Non-pigmented ciliary epithelial cell (primary cell): ENCODE data around the gene RBP3.

ENCODE experiments used
- DNase-seq: peaks from one replicate; pipeline ENCODE4 v3.0.0-alpha.2; 2010; ENCODE audit warnings: low read depth

Gene RBP3

DNA sequence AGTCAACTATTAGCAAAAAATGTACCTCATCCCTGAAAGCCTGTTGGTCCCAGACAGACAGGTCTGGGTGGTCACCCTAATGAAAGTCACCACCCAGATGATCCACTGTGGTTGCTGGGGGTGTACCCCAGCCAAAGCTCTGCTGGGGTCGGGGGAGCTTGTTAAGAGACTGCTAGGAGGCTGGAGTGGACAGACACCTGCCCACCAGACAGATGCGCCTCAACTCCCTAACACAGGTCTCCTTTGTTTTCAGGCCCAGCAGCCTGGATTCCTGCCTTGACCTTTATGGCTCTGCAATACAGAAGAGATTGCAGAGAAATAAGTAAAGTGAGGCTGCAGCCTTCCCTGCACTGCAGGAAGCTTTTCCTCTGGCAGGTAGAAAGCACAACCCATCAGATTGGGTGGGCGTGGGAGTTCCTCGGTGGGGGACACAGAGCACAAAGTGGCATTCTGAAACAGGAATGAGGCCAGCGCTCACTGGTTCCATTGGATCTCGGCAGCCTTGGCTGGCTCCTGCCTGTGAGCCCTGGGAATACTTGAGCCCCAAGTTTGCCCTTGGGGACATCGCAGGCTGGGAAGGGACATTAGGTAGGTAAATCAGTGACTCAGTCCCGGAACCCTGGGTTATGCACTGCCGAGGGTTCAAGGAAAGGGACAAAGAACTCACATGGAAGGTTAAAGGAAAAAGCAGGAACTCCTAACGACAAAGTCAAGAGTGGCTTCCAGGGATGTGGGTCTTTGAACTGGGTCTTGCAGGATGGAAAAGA, 53.9 kb downstream of the RBP3 start:
- no peak for DNase-seq

DNA sequence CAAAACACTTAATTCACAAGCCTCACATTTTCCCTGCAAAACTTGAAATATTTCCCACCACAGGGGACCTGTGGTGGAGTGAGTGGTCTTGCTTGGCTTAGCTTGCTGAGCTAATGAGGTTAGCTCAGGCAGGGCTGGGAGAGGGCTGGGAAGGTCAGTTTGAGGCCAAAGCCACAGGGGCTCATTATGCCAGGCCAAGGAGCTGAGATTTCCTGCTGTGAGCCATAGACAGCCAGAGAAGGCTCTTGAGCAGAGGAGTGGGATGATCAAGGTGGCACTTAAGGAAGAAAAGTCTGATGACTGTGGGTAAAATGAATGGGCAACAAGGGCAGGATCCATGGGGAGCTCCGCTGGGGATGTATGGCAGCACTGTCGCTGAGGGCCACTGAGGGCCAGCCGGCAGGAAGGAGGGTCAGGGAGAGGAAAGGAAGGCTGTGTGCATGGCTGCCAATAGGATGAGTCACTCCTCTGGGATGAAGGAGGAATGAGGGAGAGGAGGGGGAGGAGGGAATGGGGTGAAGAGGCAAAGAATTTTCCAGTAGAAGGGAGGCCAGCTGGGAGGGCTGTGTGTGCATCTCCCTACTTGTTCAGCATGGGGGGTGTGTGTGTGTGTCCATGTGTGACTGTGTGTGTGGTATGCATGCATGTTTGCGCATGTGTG, 54.6 kb downstream of the RBP3 start:
- DNase-seq, result peak; percentile 66

DNA sequence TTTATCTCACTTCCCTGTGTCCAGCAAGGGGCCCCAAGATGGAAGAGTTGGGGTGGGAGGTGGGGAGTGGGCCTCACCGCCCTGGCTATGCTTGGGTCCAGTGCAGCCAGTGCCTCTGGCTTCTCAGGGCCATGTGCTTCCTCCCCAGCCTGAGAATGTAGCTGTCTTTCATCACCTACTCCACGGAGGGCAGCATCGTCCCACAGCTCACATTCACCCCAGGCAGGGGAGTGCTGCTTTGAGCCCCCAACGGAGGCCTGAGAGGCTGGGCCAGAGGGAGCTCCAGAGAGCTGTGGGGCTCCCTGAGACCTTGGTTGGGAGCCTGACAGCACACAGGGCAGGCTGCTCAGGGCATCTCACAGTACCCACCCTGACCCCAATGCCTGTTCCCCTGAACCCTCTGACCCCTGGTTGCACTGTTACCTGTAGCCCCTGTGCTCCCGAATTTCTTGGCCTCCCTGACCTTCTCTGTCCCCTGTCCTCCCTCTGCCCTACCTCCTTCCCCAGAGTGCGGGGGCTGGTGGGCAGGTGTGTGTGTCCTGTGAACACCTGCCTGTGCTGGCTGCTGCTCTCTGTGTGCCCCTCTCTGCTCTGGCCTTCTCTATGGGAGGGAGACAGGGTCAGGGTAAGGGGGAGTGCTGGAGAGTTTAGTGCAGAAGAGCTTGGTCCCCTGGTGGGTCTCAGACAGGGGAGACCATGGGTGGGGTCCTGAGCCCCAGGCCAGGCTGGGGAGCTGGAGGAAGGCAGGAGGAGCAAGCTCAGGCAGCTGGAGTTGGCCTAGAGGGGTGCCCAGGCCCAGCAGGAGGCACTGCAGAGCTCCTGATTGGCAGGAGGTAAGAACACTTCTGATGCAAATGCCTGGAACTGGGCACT, 55.5 kb downstream of the RBP3 start:
- DNase-seq, result no peak

DNA sequence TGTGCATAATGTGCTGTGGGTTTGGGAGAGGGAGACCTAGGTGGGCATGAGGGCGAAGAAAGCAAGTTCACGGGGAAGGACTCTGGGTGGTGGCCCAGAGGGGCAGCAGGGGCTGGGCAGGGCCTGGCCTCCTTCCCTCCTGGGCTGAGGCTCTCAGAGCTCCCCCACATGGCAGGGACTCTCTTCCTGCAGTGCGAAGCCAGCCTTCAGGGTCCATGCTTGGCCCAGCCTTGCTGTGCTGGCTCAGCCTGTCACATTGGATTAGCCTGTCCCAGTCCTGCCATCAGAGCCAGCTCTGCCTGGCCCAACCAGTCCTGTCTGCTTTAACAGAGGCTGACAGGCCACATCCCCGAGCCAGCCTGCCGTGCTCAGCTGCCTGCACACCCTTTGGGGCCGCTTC, 56.3 kb downstream of the RBP3 start:
- no peak for DNase-seq

DNA sequence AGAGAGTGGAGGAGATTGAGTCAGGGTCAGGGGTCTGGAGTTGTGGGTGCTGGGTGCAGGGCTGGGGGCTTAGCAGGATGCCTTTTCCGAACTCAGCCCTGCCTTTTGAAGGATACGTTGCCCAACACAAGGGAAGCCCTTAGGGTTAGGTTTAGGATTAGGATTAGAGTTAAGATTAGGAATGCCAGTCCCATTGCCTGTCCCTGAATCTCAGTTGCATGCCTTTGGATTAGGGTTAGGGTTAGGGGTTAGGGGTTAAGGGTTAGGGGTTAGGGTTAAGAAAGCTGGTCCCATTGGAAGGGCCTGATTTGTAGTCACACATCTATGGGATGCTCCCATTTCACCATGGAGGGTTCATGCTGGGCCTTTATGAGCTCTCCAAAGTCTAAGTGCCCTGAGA, 56.8 kb downstream of the RBP3 start:
- no peak for DNase-seq

DNA sequence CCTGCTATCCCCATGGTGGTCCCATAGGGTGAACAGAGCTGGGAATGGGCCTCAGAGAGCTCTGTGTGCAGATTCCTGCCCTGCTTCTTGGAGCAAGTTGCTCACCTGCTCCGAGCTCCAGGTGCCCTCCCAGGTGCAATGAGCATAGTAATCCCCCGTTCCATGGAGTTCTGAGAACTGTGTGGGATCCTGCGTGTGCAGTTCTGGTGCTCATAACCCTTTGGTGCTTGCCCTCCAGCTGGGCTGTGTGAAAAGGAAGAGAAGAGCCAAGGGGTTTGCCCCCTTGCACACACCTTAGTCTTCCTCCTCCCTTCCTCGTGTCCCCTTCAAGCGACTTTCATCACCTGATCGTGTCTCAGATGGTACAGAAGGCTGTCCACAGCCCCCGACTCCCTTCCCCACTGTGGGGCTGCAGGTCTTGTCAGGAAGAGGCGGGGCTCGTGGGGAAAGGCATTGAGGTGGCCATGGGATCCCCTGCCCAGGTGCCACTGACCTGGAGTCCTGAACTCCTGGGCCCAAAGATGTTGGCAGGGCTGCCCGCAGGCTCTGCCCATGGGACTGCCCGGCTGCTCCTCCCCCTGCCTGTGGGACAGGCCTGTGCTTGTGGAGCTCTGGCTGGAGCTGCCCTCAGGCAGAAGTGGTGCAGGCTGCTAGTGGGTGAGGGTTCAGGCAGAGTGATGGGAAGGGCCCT, 57.8 kb downstream of the RBP3 start:
- DNase-seq, result no peak

DNA sequence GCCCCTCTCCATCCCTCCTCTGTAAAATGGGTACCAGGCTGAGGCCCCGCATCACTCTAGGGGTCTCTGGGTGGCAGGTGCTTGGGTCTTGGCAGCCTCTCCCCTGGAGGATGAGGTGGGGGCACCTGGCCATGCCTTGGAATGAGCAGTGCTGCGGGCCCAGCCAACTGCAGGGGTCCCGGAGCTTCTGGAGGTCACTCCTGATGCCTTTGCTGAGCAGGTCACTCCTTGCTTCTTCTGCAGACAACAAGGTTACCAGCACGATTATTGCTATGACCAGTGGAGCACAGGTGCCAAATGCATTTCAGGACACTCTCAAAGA, 58.3 kb downstream of the RBP3 start:
- no peak for DNase-seq

DNA sequence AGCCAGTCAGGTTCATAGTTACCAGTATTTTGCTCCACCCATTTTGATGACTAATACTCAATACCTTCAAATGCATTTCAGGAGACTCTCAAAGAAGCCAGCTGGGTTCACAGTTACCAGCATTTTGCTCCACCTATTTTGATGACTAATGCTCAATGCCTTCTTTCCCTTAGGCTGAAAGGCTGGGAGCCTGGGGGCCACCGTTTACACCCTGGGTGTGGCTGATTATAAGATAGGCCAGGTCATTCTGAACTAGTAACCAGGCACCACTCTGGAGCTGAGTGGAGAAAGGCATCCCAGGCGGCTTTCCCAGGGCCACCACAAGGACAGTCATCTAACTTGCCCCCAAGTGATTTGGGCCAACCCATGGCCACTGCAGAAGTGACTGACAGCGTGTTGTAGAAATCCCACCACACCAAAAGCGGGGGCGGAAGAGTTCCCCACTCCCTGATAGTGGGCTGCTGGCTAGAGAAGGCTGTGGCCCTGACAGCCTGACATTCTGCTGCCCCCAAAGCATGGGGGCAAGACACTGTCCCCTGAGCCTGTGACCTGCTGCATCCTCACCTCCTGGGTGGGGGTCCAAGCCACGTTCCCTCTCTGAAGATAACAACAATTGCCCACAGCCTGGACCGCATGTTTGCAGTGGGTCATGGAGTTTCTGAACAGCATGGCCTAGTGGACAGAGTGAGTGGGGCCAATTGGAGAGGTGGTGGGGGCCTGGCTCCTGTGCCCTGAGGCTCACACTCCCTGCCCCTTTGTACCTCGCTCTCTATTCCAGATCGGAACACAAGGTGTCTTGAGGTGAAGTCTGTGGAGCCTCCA, 58.9 kb downstream of the RBP3 start:
- peak; percentile 61 for DNase-seq
